22Rv1 (cell line): ENCODE data around the gene USP15.

Source experiments
- CTCF ChIP-seq: fragments of 450-650 bp; IDR thresholded peaks from 2 replicates; pipeline ENCODE4 v1.5.1; 2017; ENCODE audit warnings: mild to moderate bottlenecking
- ZFX ChIP-seq: fragments of 450-650 bp; IDR thresholded peaks from 2 replicates; pipeline ENCODE4 v1.6.1; 2017; ENCODE audit warnings: antibody characterized with exemption, borderline replicate concordance

DNA sequence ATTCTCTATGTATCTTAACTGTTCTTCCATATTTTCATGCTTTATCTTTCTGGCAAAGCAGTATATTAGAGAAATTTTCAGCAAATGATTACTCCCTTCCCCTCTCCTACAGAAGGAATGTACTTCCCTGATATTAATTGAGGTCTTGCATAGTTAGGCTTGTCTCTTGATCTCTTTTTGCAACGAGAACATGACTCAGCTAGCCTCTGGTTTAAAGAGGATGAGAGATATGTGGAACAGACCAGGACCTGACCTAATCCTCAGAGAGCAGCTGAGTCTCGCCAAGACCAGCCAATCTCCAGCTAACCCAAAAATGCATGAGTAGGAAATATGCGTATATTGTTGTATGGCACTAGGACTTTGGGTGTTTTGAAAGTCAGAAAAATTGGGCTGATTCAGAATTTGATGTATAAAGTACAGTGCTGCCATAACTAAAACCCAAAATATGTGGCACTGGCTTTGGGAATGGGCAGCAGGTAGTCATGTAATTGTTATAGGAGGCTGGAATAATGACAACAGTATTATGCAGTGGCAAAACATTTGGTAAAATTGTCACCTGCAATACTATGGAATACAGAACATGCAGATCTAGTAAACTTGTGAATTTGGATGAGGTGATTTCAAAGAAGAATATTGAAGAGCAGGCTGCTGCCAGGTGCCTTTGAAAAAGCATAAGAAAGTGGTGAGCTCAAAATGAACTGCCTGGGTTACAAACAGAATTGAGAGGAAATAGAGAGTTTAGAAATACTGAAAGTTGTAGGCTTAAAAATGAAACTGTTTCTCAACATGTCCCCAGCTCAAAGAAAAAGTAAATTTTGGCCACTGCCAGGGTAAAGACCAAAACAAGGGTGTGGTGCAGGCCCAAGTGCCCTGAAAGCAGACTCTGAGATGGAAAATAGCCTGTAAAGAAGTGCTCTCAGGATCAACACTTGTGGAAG lies 9.3 kb upstream of the USP15 start:
- TF ChIP-seq CTCF (no peak), ZFX (no peak)
